ENCODE measurements around the gene HOXC4. TPM values are rescaled to one million over a fixed set of nuclear protein-coding genes. Genes with fewer than 3 reads are reported as not detected.

Gene HOXC4
- total and polyA plus RNA-seq, 4 donors: 0.18 to 0.86 (median 0.51) TPM

GRCh38 chr12:54066408-54066807, 12.8 kb downstream of the HOXC4 start:
- ATAC-seq (ENCODE audit: insufficient read depth, low FRiP score) (no peak), DNase-seq (no peak)
- Histone ChIP-seq H3K9ac (ENCODE audit: insufficient read depth in 1 of 2, low read length in 2 of 2) (no peak overlapping the region), H3K4me1 (ENCODE audit: control insufficient read depth in 5 of 5, insufficient read depth in 5 of 5, low read length in 5 of 5) (peaks cover 0 to 12% (median 0%) of the 10 kb centered on the region in 5 donors), H3K27ac (ENCODE audit: low read depth in 1 of 2, low read length in 1 of 2) (no peak overlapping the region), H3K27me3 (ENCODE audit: control insufficient read depth in 3 of 3, insufficient read depth in 3 of 3, low read length in 2 of 3) (peaks cover 0 to 35% (median 4%) of the 10 kb centered on the region in 3 donors), H3K4me3 (no peak overlapping the region), H3K9me3 (ENCODE audit: control insufficient read depth in 4 of 4, insufficient read depth in 3 of 4, low read length in 3 of 4) (peaks cover 0 to 3% (median 0%) of the 10 kb centered on the region in 4 donors), H3K36me3 (ENCODE audit: control insufficient read depth in 4 of 4, insufficient read depth in 4 of 4, low read length in 4 of 4) (no peaks in the 10 kb centered on the region)
- WGBS, 2 donors: 81 to 83% methylated on average over 1 of the region's 1 CpG
- no peak for TF ChIP-seq CTCF (IDR thresholded peaks at IDR 0.05; ENCODE audit: control extremely low read depth, extremely low read depth)

- DNase-seq (no peak), ATAC-seq (ENCODE audit: insufficient read depth, low FRiP score) (no peak)
- H3K27ac ChIP-seq (ENCODE audit: low read depth in 1 of 2, low read length in 1 of 2): no peak overlapping the region
- H3K9ac ChIP-seq (ENCODE audit: insufficient read depth in 1 of 2, low read length in 2 of 2): no peak overlapping the region
- TF ChIP-seq CTCF (IDR thresholded peaks at IDR 0.05; ENCODE audit: control extremely low read depth, extremely low read depth): no peak
- H3K4me1 ChIP-seq (ENCODE audit: control insufficient read depth in 5 of 5, insufficient read depth in 5 of 5, low read length in 5 of 5): peaks cover 0 to 12% (median 0%) of the 10 kb centered on the region in 5 donors
- H3K4me3 ChIP-seq: no peak overlapping the region
- H3K9me3 ChIP-seq (ENCODE audit: control insufficient read depth in 4 of 4, insufficient read depth in 3 of 4, low read length in 3 of 4): peaks cover 0 to under 1% (median 0%) of the 10 kb centered on the region in 4 donors
- H3K27me3 ChIP-seq (ENCODE audit: control insufficient read depth in 3 of 3, insufficient read depth in 3 of 3, low read length in 2 of 3): peaks cover 0 to 31% (median 15%) of the 10 kb centered on the region in 3 donors
- no peaks in the 10 kb centered on the region for H3K36me3 ChIP-seq (ENCODE audit: control insufficient read depth in 4 of 4, insufficient read depth in 4 of 4, low read length in 4 of 4)
- 91 to 92% methylated on average over 4 of the region's 4 CpGs for WGBS, 2 donors
These were observed 14.9 kb downstream of the HOXC4 start for GRCh38 chr12:54068418-54069070.

- Histone ChIP-seq H3K27ac (ENCODE audit: low read depth in 1 of 2, low read length in 1 of 2) (no peak overlapping the region), H3K36me3 (ENCODE audit: control insufficient read depth in 4 of 4, insufficient read depth in 4 of 4, low read length in 4 of 4) (no peaks in the 10 kb centered on the region), H3K27me3 (ENCODE audit: control insufficient read depth in 3 of 3, insufficient read depth in 3 of 3, low read length in 2 of 3) (peaks cover 0 to 32% (median 16%) of the 10 kb centered on the region in 3 donors), H3K9ac (ENCODE audit: insufficient read depth in 1 of 2, low read length in 2 of 2) (no peak overlapping the region), H3K9me3 (ENCODE audit: control insufficient read depth in 4 of 4, insufficient read depth in 3 of 4, low read length in 3 of 4) (peaks cover 0 to 4% (median 0%) of the 10 kb centered on the region in 4 donors), H3K4me1 (ENCODE audit: control insufficient read depth in 5 of 5, insufficient read depth in 5 of 5, low read length in 5 of 5) (peaks cover 0 to 12% (median 0%) of the 10 kb centered on the region in 5 donors), H3K4me3 (no peak overlapping the region)
- WGBS, 2 donors: 33 to 76% methylated on average over 1 of the region's 1 CpG
- ATAC-seq (ENCODE audit: insufficient read depth, low FRiP score) (no peak), DNase-seq (no peak)
- no peak for TF ChIP-seq CTCF (IDR thresholded peaks at IDR 0.05; ENCODE audit: control extremely low read depth, extremely low read depth)
These were observed 18.3 kb downstream of the HOXC4 start for GRCh38 chr12:54071942-54072341.
